Keratinocyte (primary cell): ENCODE measurements around the gene TIFAB. TPM values are rescaled to one million over a fixed set of nuclear protein-coding genes. Genes with fewer than 3 reads are reported as not detected.

Experiments
- DNase-seq: peaks from one replicate; pipeline ENCODE4 v3.0.0-alpha.2; 2011; ENCODE audit warnings: low read depth, missing footprints, low spot score
- FAIRE-seq: peaks from 2 replicates; lab custom pipeline; 2011; peaks lifted over from hg19 to GRCh38; lab: Jason Lieb, UNC
- H2AFZ ChIP-seq: 2 replicates; pipeline ENCODE4 v1.6.0; 2012; ENCODE audit warnings: low read length, control low read depth, inconsistent platforms; ENCODE audit not compliant: control insufficient read depth
- H3K27ac ChIP-seq: 2 replicates; pipeline ENCODE4 v1.5.1; 2011; ENCODE audit warnings: low read length; ENCODE audit not compliant: control insufficient read depth, insufficient read depth
- H3K27me3 ChIP-seq: 3 replicates; pipeline ENCODE4 v1.6.0; 2011; ENCODE audit warnings: low read length; ENCODE audit not compliant: control insufficient read depth, insufficient read depth; ENCODE audit errors: extremely low read depth
- H3K36me3 ChIP-seq, 2 experiments: 2 replicates in 1 of 2; 3 replicates in 1 of 2; pipeline ENCODE4 v1.5.1; 2011; ENCODE audit warnings: low read length in 2 of 2, mild to moderate bottlenecking in 1 of 2; ENCODE audit not compliant: control insufficient read depth in 2 of 2, insufficient read depth in 2 of 2; ENCODE audit errors: extremely low read depth in 1 of 2
- H3K4me1 ChIP-seq: 3 replicates; pipeline ENCODE4 v1.5.1; 2011; ENCODE audit warnings: low read length; ENCODE audit not compliant: control insufficient read depth, insufficient read depth; ENCODE audit errors: extremely low read depth
- H3K4me2 ChIP-seq: 3 replicates; pipeline ENCODE4 v1.6.0; 2011; ENCODE audit warnings: low read depth, low read length; ENCODE audit not compliant: control insufficient read depth, insufficient read depth; ENCODE audit errors: extremely low read depth
- H3K4me3 ChIP-seq, 3 experiments: fragments of 200-600 bp in 1 of 3; sonication (generic) in 1 of 3; 2 replicates in 2 of 3; 3 replicates in 1 of 3; pipeline ENCODE4 v1.5.1; 2011 to 2016; ENCODE audit warnings: low read length in 3 of 3, mild to moderate bottlenecking in 3 of 3, control low read depth in 2 of 3, inconsistent platforms in 1 of 3, low read depth in 1 of 3, mixed read lengths in 1 of 3, mixed run types in 1 of 3, moderate library complexity in 1 of 3; ENCODE audit not compliant: control insufficient read depth in 2 of 3, insufficient read depth in 2 of 3; ENCODE audit errors: extremely low read depth in 1 of 3
- H3K79me2 ChIP-seq: 2 replicates; pipeline ENCODE4 v1.6.0; 2012; ENCODE audit warnings: low read length; ENCODE audit not compliant: control insufficient read depth, insufficient read depth
- H3K9ac ChIP-seq: 3 replicates; pipeline ENCODE4 v1.6.0; 2011; ENCODE audit warnings: low read length; ENCODE audit not compliant: control insufficient read depth, insufficient read depth; ENCODE audit errors: extremely low read depth
- H3K9me1 ChIP-seq: 3 replicates; pipeline ENCODE4 v1.6.0; 2011; ENCODE audit warnings: low read length; ENCODE audit not compliant: control insufficient read depth, insufficient read depth; ENCODE audit errors: extremely low read depth
- H3K9me3 ChIP-seq: 2 replicates; pipeline ENCODE4 v1.5.1; 2012; ENCODE audit warnings: low read depth, low read length; ENCODE audit not compliant: control insufficient read depth
- H4K20me1 ChIP-seq: 3 replicates; pipeline ENCODE4 v1.6.0; 2011; ENCODE audit warnings: low read length; ENCODE audit not compliant: control insufficient read depth, insufficient read depth; ENCODE audit errors: extremely low read depth
- CTCF ChIP-seq, 3 experiments: IDR thresholded peaks in 1 of 3; conservative IDR thresholded peaks in 1 of 3; optimal IDR thresholded peaks in 1 of 3; 2 replicates in 2 of 3; 3 replicates in 1 of 3; pipeline versions ENCODE3 to v1.5.1; 2011; ENCODE audit warnings: low read length in 3 of 3, mild to moderate bottlenecking in 3 of 3, moderate library complexity in 2 of 3, control low read depth in 1 of 3, inconsistent platforms in 1 of 3; ENCODE audit not compliant: insufficient read depth in 2 of 3; ENCODE audit errors: extremely low read depth in 1 of 3
- EZH2 ChIP-seq: IDR thresholded peaks from one replicate; pipeline ENCODE4 v1.6.1; 2012; ENCODE audit warnings: inconsistent platforms, mild to moderate bottlenecking, low read length, moderate library complexity
- dilution Hi-C: fragments of 300-500 bp; cut with MboI; formaldehyde crosslinking; loops from one replicate; pipeline ENCODE4 v1.7.0; 2020; ENCODE audit warnings: low sequenced_read_pairs; ENCODE audit not compliant: extremely low pct_ligation_motif_present
- polyA plus RNA-seq, 5 experiments: library from polyadenylated mRNA; depleted of rRNA in 3 of 5; stranded (reverse) in 3 of 5; stranded (forward) in 1 of 5; unstranded in 1 of 5; fragments of >200 nt; gene quantifications; 1 replicate in 1 of 5; 2 replicates in 3 of 5; 3 replicates in 1 of 5; pipeline versions ENCODE4 v1.2.1 to v1.2.3, GENCODE V29; 2011 to 2012; ENCODE audit warnings: missing spikeins in 2 of 5, low read depth in 1 of 5, low replicate concordance in 1 of 5

Gene TIFAB
- polyA plus RNA-seq, 1 donor (not counting 4 experiments of a cell fraction or from before 2014, with no cell fraction given), result not detected

- no peak overlapping the region for H3K27ac ChIP-seq
- FAIRE-seq, result no peak
- no peak overlapping the region for H3K4me2 ChIP-seq
- H3K36me3 ChIP-seq, result no peaks in the 10 kb centered on the region
- H4K20me1 ChIP-seq, result no peaks in the 10 kb centered on the region
- no peak for DNase-seq
- dilution Hi-C loops, result loop anchor here (25.0 kb wide), 1 partner anchor 381 kb away; the partner anchor contains the start of gene SLC25A48
- peaks cover 4% of the 10 kb centered on the region for H3K4me1 ChIP-seq
- H3K9ac ChIP-seq, result no peak overlapping the region
- no peaks in the 10 kb centered on the region for H3K79me2 ChIP-seq
- H3K4me3 ChIP-seq, result no peak overlapping the region
- no peaks in the 10 kb centered on the region for H3K9me1 ChIP-seq
- TF ChIP-seq EZH2, result no peak
- TF ChIP-seq CTCF (optimal IDR thresholded peaks at IDR 0.05 in 1 of 3, IDR thresholded peaks at IDR 0.05 in 1 of 3, conservative IDR thresholded peaks at IDR 0.05 in 1 of 3; ENCODE audit: extremely low read depth in 1 of 3, insufficient read depth in 2 of 3, low read length in 3 of 3), result no peak
- no peak overlapping the region for H2AFZ ChIP-seq
- H3K27me3 ChIP-seq, result peaks cover 26% of the 10 kb centered on the region
- no peaks in the 10 kb centered on the region for H3K9me3 ChIP-seq
Observed at GRCh38 chr5:135455876-135456237, 3.7 kb upstream of the TIFAB start.

- Histone ChIP-seq H3K9ac (no peak overlapping the region), H3K4me2 (no peak overlapping the region), H3K79me2 (no peaks in the 10 kb centered on the region), H3K36me3 (no peaks in the 10 kb centered on the region), H3K9me3 (no peaks in the 10 kb centered on the region), H3K4me1 (peaks cover 4% of the 10 kb centered on the region), H3K27ac (no peak overlapping the region), H3K27me3 (peaks cover 33% of the 10 kb centered on the region), H3K4me3 (no peak overlapping the region), H4K20me1 (no peaks in the 10 kb centered on the region), H2AFZ (no peak overlapping the region), H3K9me1 (no peaks in the 10 kb centered on the region)
- dilution Hi-C loops, result loop anchor here (25.0 kb wide), 1 partner anchor 382 kb away; the partner anchor contains the start of gene SLC25A48
- no peak for DNase-seq
- no peak for FAIRE-seq
- no peak for TF ChIP-seq CTCF (optimal IDR thresholded peaks at IDR 0.05 in 1 of 3, IDR thresholded peaks at IDR 0.05 in 1 of 3, conservative IDR thresholded peaks at IDR 0.05 in 1 of 3; ENCODE audit: extremely low read depth in 1 of 3, insufficient read depth in 2 of 3, low read length in 3 of 3)
- TF ChIP-seq EZH2, result no peak
Observed at GRCh38 chr5:135454946-135455345, 2.8 kb upstream of the TIFAB start.
